ENCODE data around the gene PYGO2. TPM values are rescaled to one million over a fixed set of nuclear protein-coding genes. Genes with fewer than 3 reads are reported as not detected.

Gene PYGO2
- total RNA-seq, 4 donors from 2014 or later: 19.1 to 40.1 (median 25.7) TPM

- Histone ChIP-seq H3K27ac (peak within 1 kb of the TSS; percentile 88 to 97 (median 96)), H3K36me3 (no peaks in the 10 kb centered on the region), H3K9me3 (no peaks in the 10 kb centered on the region), H3K4me1 (peaks cover 6 to 61% (median 36%) of the 10 kb centered on the region in 3 donors), H3K27me3 (no peaks in the 10 kb centered on the region), H3K4me3 (peak within 1 kb of the TSS; percentile 76 to 89)
- WGBS, 2 donors (ENCODE audit: low coverage in 1 of 2): 0% methylated on average over 4 to 10 of the region's 35 CpGs
- ATAC-seq: peak; percentile 32
- peak in 1 of 2 donors; percentile 20 for TF ChIP-seq POLR2A (IDR thresholded peaks at IDR 0.05)
- TF ChIP-seq EP300 (IDR thresholded peaks at IDR 0.05): no peak
- no peak for TF ChIP-seq POLR2AphosphoS5 (IDR thresholded peaks at IDR 0.05)
- peak in 2 of 4 experiments; percentile 18 to 21 for TF ChIP-seq CTCF (IDR thresholded peaks at IDR 0.05)
Measured at GRCh38 chr1:155002464-155003226, 41.1 kb upstream of the PYGO2 start, which contains the start of gene ZBTB7B. ZBTB7B (plus strand) TSS chr1:155002802; CDS start chr1:155014661, 11,859 bp downstream.

- Histone ChIP-seq H3K27ac (peak overlapping the region; percentile 88 to 97 (median 96)), H3K27me3 (no peaks in the 10 kb centered on the region), H3K36me3 (no peaks in the 10 kb centered on the region), H3K4me3 (peak overlapping the region; percentile 76 to 89), H3K9me3 (no peaks in the 10 kb centered on the region), H3K4me1 (peaks cover 6 to 53% (median 30%) of the 10 kb centered on the region in 3 donors)
- WGBS, 2 donors (ENCODE audit: low coverage in 1 of 2): 0% methylated on average over 1 to 9 of the region's 38 CpGs
- peak; percentile 89 for ATAC-seq
- TF ChIP-seq POLR2A (IDR thresholded peaks at IDR 0.05): peak; percentile 36 to 59
- peak; percentile 62 for TF ChIP-seq POLR2AphosphoS5 (IDR thresholded peaks at IDR 0.05)
- TF ChIP-seq EP300 (IDR thresholded peaks at IDR 0.05): no peak
- peak in 3 of 4 experiments; percentile 30 to 65 (median 46) for TF ChIP-seq CTCF (IDR thresholded peaks at IDR 0.05)
Measured at GRCh38 chr1:155001675-155002463, 40.3 kb upstream of the PYGO2 start.

GRCh38 chr1:155001425-155001674 lies 39.8 kb upstream of the PYGO2 start:
- Histone ChIP-seq H3K4me3 (peak overlapping the region; percentile 76 to 89), H3K9me3 (no peaks in the 10 kb centered on the region), H3K27me3 (no peaks in the 10 kb centered on the region), H3K36me3 (no peaks in the 10 kb centered on the region), H3K4me1 (peaks cover 6 to 48% (median 30%) of the 10 kb centered on the region in 3 donors), H3K27ac (peak overlapping the region; percentile 88 to 97 (median 96))
- no peak for TF ChIP-seq CTCF (IDR thresholded peaks at IDR 0.05)
- TF ChIP-seq POLR2AphosphoS5 (IDR thresholded peaks at IDR 0.05): no peak
- TF ChIP-seq POLR2A (IDR thresholded peaks at IDR 0.05): no peak
- no peak for TF ChIP-seq EP300 (IDR thresholded peaks at IDR 0.05)
- ATAC-seq: no peak
- 0% methylated on average over 2 to 5 of the region's 11 CpGs for WGBS, 2 donors (ENCODE audit: low coverage in 1 of 2)

- peak; percentile 63 for ATAC-seq
- 0% methylated on average over 2 of the region's 43 CpGs; no CpG with 5 or more reads in 1 of the 2 donors for WGBS, 2 donors (ENCODE audit: low coverage in 1 of 2)
- peaks cover 6 to 45% (median 30%) of the 10 kb centered on the region in 3 donors for H3K4me1 ChIP-seq
Measured at GRCh38 chr1:155000726-155001424, 39.3 kb upstream of the PYGO2 start.

More at GRCh38 chr1:155000726-155001424, 39.3 kb upstream of the PYGO2 start:
- H3K9me3 ChIP-seq: no peaks in the 10 kb centered on the region
- H3K36me3 ChIP-seq: no peaks in the 10 kb centered on the region
- peak; percentile 57 to 60 for TF ChIP-seq POLR2A (IDR thresholded peaks at IDR 0.05)
- no peak for TF ChIP-seq EP300 (IDR thresholded peaks at IDR 0.05)
- peak in 3 of 4 experiments; percentile 15 to 30 (median 28) for TF ChIP-seq CTCF (IDR thresholded peaks at IDR 0.05)
- peak; percentile 63 for TF ChIP-seq POLR2AphosphoS5 (IDR thresholded peaks at IDR 0.05)
- H3K4me3 ChIP-seq: peak overlapping the region; percentile 76 to 89
- H3K27me3 ChIP-seq: no peaks in the 10 kb centered on the region
- peak overlapping the region; percentile 88 to 97 (median 96) for H3K27ac ChIP-seq

All from gastroesophageal sphincter (tissue), 4 donors.